DMS79 treated with DMSO at 0.1 percent for 48 hours (cell line): Measurements from ENCODE around the gene NVL.
A peak's percentile ranks its signal among the peaks of the same experiment; 100 is the strongest.

Experiments used
- DNase-seq: peaks from one replicate; lab custom pipeline; 2025; lab: John Stamatoyannopoulos, UW

NVL gene

DNA sequence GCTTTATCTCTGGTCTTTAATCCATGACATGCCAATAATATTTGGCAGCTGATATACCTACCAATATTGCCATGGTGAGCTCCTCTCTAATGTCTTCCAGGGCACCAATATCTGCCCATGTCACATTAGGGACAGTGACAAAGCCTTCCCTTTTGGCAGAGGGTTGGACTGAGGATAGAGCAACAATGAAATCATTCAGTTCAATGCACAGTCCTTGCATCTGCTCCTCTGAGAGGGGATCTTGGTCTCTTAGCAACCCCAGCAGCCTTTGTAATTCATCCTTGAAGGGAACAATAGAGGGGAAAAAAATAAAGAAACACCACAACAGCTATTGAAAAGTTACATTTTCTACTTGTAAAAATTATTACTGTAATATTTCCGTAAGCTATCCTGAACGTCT is 42.3 kb downstream of the NVL start:
- peak; percentile 59 for DNase-seq

DNA sequence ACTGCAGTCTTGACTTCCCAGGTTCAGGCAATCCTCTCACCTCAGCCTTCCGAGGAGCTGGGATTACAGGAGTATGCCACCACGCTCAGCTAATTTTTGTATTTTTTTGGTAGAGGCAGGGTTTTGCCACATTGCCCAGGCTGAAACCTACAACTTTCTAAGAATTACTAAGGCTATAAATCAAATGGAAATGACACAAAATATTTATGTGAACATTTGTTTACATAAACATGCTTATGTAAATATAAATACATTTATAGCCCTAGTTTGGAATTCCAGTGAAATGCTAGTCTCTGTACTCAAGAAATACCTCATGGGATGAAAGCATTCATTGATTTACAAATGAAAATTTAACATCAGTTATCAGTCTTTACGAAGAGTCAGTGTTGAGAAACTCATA is 47.8 kb downstream of the NVL start:
- no peak for DNase-seq

DNA sequence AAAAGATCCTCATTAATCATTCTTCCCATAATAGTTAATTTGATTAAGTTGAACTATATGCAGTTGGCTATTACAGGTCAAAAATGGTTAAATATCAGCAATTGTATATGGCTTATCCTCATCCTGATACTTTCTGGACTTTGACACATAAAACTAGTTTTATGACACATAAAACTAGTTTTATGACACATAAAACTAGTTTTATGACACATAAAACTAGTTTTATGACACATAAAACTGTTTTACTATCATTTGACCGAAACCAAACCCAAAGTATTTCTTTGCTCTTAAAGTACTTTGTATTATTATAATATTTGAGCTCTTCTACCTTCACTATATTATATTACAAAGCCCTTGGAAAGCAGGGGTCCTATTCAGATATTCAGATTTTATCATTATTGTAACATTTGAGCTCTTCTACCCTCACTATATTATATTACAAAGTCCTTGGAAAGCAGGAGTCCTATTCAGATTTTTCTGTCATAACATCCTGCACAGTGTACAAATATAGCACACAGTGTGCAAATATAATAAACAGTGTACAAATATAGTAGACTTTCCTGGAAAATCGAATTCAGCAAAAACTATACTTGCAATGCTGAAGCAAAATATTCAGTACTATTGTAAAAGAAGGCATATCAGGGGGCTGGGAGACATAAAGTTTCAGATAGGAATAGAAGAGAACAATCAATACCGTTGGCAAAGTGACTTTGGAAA is 53.0 kb downstream of the NVL start:
- DNase-seq = no peak

DNA sequence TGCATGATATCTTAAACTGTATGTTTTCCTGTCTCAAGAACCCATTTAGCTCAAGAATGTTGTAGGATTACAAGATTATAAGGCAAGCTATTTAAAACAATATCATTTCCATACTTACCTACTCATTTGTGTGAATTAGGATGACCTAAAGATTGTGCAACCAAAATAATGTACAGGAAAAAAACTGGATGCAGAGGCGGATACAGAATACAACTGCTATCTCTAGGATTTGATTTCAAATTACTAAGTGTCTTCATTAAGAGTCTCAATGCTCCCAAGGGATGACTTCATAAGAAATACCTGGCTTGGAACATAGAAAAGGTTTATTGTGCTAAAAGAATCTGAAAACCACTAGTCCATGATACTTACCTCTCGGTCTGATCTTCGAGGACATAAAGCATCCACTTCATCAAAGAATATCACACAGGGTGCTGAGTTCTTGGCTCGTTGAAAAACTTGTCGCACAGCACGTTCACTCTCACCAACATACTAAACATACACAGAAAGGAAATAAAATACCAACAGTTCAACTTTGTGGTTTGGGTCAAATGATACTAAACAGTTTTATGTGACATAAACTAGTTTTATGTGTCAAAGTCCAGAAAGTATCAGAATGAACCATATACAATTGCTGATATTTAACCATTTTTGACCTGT is 54.9 kb downstream of the NVL start:
- DNase-seq = peak; percentile 36

DNA sequence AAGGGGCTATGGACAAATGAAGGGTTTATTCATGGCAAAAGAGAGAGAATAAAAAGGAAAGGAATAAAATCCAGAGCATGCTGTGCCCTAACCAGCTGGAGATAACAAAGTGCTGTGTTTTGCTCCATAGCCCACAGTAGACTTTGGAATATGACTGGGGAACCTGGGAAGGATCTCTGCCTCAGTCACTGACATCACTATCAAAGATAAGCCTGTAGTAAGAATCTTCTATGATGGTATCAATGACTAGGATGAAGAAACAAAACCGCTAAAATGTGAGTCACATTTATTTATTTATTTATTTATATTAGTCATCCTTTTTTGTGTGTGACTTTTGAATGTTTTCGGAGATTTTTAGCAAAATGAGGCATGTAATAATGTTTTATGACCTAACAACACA is 56.3 kb downstream of the NVL start:
- no peak for DNase-seq

DNA sequence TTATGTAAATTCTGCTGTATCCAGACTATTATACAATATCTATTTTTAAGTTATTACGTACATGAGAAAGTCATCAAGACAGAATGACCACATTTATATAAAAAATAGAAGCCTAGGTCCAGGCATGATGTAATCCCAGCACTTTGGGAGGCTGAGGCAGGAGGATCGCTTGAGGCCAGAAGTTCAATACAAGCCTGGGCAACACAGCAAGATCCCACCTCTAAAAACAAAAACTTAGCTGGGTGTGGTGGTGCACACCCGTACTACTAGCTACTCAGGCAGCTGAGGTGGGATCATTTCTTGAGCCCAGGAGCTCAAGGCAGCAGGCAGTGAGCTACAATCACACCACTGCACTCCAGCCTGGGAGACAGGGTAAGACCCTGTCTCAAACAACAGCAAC is 58.9 kb downstream of the NVL start:
- no peak for DNase-seq

DNA sequence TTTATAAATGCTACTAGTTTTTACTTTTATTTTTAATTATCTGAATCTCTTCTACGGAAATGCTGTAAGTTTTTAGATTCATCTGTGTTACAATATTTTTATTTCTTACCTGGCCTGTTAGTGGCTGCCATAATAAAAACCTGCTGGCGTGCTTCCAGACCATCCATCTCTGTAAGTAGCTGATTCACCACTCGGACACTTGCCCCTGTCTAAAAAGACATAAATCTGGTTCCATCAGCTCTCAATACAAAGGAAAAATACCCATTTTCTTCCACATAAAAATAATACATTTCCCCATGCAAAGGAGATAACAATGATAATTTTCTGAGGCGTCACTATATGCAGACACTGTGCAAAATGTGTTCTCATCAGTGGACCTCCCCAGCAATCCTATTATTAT is 62.0 kb downstream of the NVL start:
- DNase-seq = no peak

DNA sequence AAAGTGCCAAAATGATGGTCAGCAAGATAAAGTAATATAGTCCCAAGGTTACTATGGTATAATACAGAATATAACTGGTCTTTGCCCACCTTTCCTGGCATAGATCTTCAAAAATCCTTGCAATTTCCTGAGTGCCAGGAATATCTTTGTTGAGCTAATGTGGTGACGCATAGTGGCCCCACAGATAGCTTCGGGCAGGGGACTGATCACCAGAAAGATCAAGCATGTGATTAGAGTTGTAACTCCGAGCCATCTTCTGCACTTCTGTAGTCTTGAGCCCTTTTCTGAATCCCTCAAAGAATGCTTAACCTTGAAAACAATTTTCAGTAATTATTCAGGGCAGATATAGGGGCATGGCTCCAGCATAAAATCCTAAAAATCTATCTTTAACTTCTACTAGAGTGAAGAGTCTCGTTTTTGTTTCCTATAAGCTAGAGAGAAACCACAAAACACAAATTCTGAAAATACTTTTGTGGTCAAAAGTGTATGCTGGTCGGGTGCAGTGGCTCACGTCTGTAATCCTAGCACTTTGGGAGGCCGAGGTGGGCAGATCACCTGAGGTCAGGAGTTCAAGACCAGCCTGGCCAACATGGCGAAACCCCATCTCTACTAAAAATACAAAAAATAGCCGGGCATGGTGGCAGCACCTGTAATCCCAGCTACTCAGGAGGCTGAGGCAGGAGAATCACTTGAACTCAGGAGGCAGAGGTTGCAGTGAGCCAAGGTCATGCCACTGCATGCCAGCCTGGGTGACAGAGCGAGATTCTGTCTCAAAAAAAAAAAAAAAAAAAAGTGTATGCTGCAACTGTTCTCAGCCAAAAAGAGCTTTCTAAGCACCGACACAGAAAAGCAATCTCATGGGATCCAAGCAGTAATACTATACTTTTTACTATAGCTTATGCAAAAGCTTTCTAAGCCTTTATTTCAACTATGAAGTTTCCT is 62.8 kb downstream of the NVL start:
- no peak for DNase-seq

DNA sequence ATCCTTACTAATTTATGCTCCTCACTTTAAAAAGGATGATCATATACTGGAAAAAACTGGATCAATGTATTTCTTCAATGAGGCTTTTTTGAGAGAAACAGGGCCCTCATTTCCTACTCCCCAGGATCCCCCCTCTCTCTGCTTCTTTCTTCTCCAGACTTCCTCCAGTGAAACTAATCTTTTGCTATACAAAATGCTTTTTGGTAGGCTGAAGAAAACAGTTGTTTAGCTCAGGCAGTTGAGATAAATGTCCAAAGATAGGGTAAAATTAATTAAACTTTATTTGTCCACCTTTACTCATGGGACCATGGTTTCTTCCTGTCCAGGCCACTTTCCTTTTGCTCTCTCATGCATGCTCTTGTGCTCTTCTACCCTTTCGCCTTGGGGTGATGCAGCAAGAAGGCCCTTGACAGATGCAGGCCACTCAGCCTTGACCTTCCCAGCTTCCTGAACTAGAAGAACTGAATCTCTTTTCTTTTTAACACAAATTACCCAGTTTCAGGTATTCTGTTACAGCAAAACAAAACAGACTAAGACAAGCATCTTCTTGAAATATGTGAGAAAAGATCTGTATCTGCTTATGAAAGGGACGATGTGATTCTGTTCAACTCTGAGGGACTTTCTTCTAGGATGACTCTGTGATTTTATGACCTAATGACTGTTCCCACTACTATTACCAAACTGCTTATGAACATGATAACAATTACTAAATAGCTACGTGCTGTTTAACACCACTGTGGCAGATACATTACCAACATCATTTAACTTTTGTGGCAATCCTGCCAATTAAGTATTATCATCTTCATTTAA is 63.7 kb downstream of the NVL start:
- DNase-seq = no peak

DNA sequence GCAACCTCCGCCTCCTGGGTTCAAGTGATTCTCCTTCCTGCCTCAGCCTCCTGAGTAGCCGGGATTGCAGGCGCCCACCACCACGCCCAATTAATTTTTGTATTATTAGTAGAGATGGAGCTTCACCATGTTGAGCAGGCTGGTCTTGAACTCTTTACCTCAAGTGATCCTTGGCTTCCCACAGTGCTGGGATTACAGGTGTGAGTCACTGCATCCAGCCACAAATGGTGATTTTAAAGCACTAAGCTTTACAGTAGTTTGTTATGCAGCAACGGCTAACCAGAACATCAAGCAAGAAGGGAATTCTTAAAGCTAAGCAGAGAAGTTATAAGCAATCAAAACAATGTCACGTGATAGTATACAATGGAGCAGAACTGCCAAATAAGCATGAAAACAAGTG is 65.7 kb downstream of the NVL start:
- DNase-seq = no peak

DNA sequence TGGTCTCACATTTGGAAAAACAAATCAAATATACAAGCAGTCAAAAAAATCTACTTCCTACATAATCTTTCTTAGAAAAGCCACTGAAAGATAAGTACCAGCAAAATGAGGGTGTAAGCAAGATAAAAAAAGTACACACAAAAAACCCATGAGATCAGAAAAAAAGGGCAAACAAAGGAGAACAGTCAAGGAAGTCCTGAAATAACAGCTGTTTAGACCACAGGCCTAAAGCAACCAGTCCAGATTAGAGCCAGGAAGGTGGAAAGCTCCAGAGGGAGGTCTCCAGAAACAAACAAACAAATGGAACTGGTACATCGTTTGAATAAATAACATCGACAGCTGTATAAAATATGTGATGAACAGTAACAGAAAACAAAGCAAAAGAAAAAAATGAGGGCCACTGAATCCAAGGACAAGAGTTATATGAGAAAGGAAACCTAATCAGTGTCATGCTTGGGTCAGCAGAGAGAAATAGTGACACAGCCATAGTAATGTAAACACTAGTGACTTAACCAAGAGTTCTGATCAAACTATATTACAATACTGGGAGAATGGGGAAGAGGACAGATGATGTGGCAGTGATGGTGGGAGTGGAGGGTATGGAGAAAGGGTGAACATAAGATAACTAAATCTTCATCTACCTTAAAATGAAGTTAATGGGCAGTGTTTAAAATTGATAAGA is 67.5 kb downstream of the NVL start:
- DNase-seq = no peak

DNA sequence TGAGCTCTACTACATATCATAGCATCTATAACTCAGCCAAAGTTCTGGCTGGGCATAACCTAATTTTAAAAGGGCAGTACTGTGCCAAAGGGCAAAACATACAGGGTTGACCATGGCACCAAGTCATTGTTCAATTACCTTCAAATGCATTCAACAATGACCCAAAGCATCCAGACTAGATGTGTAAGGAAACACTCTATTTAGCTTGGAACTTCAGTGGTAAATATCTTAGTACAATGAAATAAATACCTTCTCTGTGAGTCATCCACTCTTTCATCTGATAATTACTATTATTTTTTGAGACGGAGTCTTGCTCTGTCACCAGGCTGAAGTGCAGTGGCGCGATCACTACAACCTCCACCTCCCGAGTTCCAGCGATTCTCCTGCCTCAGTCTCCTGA is 70.0 kb downstream of the NVL start:
- no peak for DNase-seq

DNA sequence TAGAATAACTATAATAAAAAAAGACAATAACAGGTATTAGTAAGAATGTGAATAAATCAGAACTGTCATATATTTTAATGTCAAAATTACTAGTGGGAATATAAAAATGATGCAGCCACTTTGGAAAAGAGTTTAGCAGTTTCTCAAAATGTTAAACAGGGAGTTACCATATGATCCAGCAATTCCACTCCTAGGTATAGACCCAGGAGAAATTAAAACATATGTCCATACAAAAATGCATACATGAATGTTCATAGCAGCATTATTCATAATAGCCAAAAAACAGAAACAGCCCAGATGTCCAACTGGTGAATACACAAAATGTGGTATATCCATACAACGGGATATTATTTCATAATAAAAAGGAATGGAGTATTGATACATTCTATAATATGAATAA is 71.6 kb downstream of the NVL start:
- no peak for DNase-seq

DNA sequence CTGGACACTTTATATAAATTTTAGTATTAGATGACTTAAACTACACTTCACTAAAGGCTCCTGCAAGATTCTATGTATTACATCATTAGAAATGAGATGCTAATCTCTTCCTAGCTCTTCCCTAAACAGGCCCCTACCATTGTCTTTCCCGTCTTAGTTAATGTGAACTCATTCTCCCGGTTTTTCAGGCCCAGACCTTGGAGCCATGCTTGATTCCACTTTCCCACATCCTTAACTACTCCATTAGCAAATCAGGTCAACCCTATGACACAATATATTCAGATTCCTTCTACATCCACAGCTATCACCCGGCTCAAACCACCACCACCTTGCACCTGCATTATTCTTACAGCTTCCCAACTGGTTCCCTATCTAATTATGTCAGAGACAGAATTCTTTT is 73.3 kb downstream of the NVL start:
- DNase-seq = no peak

DNA sequence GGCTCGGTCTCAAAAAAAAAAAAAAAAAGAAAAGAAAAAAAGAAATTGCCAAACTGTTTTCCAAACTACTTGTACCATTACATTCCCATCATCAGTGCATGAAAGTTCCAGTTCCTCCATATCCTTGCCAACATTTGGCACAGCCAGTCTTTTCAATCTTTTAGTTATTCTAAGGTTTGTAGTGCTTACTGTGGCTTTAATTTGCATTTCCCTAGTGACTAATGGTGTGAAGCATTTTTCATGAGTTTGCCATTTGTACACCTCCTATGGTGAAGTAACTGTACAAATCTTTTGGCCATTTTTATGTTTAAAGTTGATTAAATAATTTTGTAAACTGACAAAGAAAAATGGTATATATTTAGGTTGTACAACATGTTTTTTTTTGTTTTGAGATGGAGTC is 76.3 kb downstream of the NVL start:
- DNase-seq = no peak

DNA sequence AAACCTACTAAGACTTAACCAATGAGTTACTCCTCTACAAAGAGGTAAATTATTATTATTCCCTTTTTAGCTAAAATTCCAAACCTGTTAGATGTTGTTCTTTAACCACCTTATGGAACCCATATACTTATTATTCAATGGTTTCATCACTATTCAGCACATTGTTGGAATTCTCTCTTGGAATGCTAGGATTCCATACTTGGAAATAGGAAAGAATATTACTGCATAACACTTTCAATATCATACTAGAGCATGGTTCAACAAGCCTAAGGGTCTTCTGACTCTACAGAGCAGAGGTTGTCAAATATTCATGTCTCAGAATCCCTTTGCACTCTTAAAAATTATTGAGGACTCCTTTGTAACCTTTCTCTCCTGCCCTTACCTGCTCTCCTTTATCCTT is 77.5 kb downstream of the NVL start:
- no peak for DNase-seq

DNA sequence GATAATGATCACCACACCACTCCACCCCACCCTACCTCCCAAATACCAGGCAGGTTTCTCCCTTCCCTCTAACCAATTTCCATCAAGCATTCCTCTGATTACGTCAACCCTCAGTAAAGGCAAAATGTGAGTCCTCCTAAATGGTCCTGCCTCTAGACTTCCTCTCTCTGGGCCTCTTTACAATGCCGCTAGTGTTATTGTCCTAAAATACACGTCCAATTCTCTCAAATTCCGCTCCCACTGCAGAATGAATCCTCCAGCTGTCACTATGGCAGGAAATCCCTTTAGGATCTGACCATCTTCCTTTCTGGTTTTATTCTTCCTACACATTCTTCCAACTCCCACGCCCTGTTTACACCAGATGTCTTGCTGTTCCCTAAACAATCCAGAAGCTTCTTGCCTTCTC is 78.2 kb downstream of the NVL start:
- no peak for DNase-seq

DNA sequence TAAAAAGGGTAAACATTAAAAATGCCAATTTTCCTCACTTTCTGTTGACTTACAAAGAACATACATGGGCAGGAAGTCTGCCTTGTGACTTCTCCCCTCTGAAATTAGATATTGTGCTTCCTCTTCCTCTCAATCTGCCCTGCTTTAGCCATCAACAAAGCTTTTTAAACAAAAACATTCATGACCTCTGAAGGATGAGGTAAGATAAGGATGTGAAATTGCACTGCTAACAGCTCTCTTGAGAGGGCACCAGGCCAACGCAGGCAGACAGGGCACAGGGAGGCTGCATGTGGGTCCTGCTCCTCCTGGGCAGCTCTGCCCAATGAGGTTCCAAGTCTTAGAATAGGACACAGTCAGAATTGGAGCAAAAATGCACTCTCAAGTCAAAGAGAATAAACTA is 84.8 kb downstream of the NVL start:
- DNase-seq = no peak

DNA sequence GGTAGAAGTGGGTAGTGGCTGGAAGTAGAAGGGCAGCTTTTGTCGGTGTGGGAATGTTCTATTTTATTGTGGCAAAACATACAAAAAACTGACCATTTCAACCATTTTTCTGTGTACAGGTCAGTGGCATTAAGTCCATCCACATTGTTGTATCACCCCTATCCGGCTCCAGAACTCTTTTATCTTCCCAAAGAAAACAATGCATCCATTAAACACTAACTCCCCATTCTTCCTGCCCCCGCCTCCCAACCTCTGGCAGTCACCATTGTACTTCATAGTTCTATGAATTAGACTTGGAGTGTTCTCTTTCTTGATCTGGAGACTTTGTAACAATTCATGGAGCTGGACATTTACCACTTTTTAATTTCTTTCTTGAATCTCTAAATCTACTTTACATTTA is 91.2 kb downstream of the NVL start:
- DNase-seq = no peak

DNA sequence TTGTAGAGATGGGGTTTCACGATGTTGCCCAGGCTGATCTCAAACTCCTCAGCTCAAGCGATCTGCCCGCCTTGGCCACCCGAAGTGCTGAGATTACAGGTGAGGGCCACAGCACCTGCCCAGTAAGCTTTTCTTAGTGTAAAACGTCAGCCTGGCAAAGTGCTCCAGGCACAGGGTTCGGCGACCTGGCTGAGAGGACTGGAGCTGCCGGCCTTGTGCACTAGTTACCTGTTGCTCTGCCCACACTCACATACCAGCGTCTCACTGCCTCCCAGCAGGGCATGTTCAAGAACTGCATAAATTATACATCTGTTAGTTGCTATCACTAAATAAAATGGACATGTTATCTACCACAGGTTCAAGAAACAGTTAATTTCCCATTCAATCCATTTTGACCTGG is 91.8 kb downstream of the NVL start:
- DNase-seq = no peak

DNA sequence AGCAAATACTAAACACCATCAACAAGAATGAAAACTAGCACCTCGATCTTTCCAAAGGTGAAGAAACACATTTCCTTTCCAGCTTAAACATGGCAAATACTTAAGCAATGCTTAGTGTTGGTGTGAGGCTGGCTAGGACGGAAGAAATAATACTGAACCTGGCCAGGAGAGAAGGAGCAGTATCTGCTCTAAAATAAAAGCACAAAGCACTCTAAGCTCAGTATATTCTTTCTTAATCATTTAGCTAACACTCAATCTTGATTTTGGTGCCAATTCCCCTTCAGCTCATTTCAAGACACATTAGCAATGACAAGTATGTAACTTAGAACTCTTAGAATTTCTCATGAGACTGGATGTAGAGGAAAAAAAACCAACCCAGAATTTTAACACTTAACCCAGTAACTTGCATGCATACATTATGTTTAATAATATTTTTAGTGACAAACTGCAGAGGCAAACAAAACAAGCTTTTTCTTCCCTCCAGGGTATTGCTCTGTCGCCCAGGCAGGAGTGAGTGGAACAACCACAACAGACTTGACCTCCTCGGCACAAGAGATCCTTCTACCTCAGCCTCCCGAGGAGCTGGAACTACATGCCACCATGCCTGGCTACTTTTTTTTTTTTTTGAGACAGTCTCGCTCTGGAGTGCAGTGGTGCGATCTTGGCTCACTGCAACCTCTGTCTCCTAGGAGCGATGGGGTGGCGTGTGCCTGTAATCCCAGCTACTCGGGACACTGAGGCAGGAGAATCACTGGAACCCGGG is 92.7 kb downstream of the NVL start:
- no peak for DNase-seq
